Endothelial cell (in vitro differentiated cells): ENCODE data around the gene LRRC4. TPM values are rescaled to one million over a fixed set of nuclear protein-coding genes. Genes with fewer than 3 reads are reported as not detected.

Source experiments
- DNase-seq: peaks from one replicate; pipeline ENCODE4 v3.0.0; 2021; ENCODE audit warnings: low spot score
- H3K27ac Mint-ChIP-seq: one replicate; pipeline ENCODE4 v1.8.0; 2021; ENCODE audit warnings: mixed read lengths, inconsistent platforms; ENCODE audit not compliant: unreplicated experiment
- H3K27me3 Mint-ChIP-seq: one replicate; pipeline ENCODE4 v1.8.0; 2021; ENCODE audit warnings: mild to moderate bottlenecking, moderate library complexity, mixed read lengths, inconsistent platforms; ENCODE audit not compliant: unreplicated experiment
- H3K36me3 Mint-ChIP-seq: one replicate; pipeline ENCODE4 v1.8.0; 2021; ENCODE audit warnings: mild to moderate bottlenecking, low read depth, mixed read lengths, inconsistent platforms; ENCODE audit not compliant: unreplicated experiment
- H3K4me1 Mint-ChIP-seq: one replicate; pipeline ENCODE4 v1.8.0; 2021; ENCODE audit warnings: mild to moderate bottlenecking, mixed read lengths, inconsistent platforms; ENCODE audit not compliant: unreplicated experiment
- H3K4me3 Mint-ChIP-seq: one replicate; pipeline ENCODE4 v1.8.0; 2021; ENCODE audit warnings: mild to moderate bottlenecking, mixed read lengths, inconsistent platforms; ENCODE audit not compliant: unreplicated experiment
- H3K9me3 Mint-ChIP-seq: one replicate; pipeline ENCODE4 v1.8.0; 2021; ENCODE audit warnings: mixed read lengths, inconsistent platforms; ENCODE audit not compliant: unreplicated experiment
- total RNA-seq: library from RNA; stranded (reverse); fragmentation: NEBNext Ultra II Directional; extraction: Animal tissue kit (Norgen Biotek cat#: 25700); gene quantifications from one replicate; pipeline ENCODE4 v1.2.1, GENCODE V29; 2021; ENCODE audit not compliant: unreplicated experiment
- TF ChIP-seq, protein P1 (sequence below): fragments of 200-600 bp; sonication (generic); IDR thresholded peaks from one replicate; pipeline ENCODE4 v1.5.0; 2021; ENCODE audit warnings: antibody characterized with exemption; ENCODE audit not compliant: unreplicated experiment

Gene LRRC4
- total RNA-seq, 1 donor from 2014 or later, result 297 TPM

DNA sequence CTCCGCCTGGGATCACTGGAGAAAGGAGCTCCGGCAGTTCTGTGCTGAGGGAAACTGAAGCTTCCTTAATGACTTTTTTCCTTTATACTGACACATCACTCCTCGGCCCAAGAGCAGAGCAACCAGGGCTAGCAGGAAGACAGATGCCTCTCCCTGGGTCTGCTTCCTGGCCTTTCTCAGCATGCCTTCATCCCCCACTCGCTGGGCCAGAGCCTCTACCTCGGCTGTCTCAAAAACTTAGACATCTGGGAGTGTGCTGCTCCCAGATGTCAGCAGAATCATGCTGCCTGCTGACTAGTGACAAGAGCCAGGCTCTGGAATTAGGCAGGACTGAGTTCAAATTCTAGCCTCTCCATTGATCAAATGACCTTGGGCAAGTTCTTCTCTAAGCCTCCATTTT is 24.4 kb upstream of the LRRC4 start:
- Mint-ChIP-seq H3K36me3 (peaks cover 19% of the 10 kb centered on the region), H3K27ac (peak overlapping the region; percentile 46), H3K4me1 (peaks cover 68% of the 10 kb centered on the region), H3K9me3 (no peaks in the 10 kb centered on the region), H3K27me3 (peaks cover 10% of the 10 kb centered on the region), H3K4me3 (no peak overlapping the region)
- TF ChIP-seq, protein P1, sequence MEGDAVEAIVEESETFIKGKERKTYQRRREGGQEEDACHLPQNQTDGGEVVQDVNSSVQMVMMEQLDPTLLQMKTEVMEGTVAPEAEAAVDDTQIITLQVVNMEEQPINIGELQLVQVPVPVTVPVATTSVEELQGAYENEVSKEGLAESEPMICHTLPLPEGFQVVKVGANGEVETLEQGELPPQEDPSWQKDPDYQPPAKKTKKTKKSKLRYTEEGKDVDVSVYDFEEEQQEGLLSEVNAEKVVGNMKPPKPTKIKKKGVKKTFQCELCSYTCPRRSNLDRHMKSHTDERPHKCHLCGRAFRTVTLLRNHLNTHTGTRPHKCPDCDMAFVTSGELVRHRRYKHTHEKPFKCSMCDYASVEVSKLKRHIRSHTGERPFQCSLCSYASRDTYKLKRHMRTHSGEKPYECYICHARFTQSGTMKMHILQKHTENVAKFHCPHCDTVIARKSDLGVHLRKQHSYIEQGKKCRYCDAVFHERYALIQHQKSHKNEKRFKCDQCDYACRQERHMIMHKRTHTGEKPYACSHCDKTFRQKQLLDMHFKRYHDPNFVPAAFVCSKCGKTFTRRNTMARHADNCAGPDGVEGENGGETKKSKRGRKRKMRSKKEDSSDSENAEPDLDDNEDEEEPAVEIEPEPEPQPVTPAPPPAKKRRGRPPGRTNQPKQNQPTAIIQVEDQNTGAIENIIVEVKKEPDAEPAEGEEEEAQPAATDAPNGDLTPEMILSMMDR, result no peak
- DNase-seq, result no peak

DNA sequence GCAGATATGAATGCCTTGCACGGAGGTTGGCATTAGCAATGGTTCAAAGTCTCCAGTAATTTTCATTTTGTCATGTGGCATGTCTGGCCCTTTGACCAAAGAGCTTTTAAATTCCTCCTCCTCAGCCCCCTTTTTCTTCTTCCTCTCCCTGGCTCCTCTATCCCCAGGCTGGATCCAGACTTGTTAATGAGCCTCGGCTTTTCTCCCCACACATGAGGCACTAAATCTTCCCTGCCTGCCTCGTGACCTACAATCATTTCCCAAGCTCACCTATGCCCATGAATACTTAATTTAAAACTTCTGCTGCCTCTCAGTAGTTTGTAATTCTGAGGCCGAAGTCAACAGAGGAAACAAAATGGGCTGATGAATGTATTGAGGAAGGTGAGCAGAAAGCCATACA is 23.3 kb upstream of the LRRC4 start:
- Mint-ChIP-seq H3K4me3 (no peak overlapping the region), H3K27me3 (peaks cover 10% of the 10 kb centered on the region), H3K27ac (no peak overlapping the region), H3K9me3 (no peaks in the 10 kb centered on the region), H3K36me3 (peaks cover 16% of the 10 kb centered on the region), H3K4me1 (peaks cover 67% of the 10 kb centered on the region)
- TF ChIP-seq, protein P1, result no peak
- DNase-seq, result no peak

DNA sequence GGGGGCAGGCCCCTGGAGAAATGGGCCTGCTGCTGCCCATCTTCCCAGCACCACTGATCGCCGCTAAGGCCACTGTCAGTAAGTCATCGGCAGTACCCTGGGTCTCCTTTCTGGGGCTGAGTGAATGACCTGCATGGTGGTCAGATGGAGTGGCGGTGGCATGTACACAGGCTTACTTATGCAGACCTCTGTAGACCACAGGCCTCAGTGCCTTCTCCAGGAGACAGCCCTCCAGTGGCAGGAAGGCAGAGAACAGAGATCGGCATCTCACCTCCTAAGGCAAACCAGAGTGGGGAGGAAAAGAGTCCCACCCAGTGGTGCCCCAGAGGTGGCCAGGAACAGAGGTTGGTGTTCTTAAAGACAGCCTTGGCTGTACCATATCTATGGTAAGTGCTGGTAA is 22.8 kb upstream of the LRRC4 start:
- DNase-seq, result no peak
- H3K4me3 Mint-ChIP-seq, result no peak overlapping the region

DNA sequence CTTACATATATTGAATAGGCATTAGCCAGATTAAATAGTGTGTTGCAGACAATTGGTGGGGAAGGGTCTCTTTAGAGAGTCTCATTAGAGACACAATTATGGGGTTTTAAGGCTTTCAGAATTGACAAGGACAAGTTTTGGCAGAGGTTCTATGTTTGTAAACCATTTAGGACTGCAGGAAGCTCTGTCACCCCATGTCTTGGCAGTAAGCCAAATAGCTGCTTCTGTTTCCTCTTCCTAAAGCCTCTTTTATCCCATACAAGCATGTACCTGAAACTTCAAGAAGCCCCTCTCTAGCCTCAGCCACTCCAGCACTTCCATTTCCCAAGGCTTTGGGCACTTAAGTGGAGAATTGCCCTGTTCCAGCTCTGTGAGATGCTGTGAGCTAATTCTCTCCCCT is 21.8 kb upstream of the LRRC4 start:
- no peak for DNase-seq
- H3K36me3 Mint-ChIP-seq, result peaks cover 17% of the 10 kb centered on the region
- no peak overlapping the region for H3K4me3 Mint-ChIP-seq
- no peaks in the 10 kb centered on the region for H3K9me3 Mint-ChIP-seq
- H3K27me3 Mint-ChIP-seq, result peaks cover 8% of the 10 kb centered on the region
- H3K27ac Mint-ChIP-seq, result no peak overlapping the region
- TF ChIP-seq, protein P1, result no peak
- H3K4me1 Mint-ChIP-seq, result peaks cover 73% of the 10 kb centered on the region

More for the DNA sequence above, 22.8 kb upstream of the LRRC4 start:
- no peak overlapping the region for H3K27ac Mint-ChIP-seq
- no peaks in the 10 kb centered on the region for H3K9me3 Mint-ChIP-seq
- H3K36me3 Mint-ChIP-seq, result peaks cover 17% of the 10 kb centered on the region
- peaks cover 68% of the 10 kb centered on the region for H3K4me1 Mint-ChIP-seq
- H3K27me3 Mint-ChIP-seq, result peaks cover 10% of the 10 kb centered on the region
- TF ChIP-seq, protein P1, result no peak

DNA sequence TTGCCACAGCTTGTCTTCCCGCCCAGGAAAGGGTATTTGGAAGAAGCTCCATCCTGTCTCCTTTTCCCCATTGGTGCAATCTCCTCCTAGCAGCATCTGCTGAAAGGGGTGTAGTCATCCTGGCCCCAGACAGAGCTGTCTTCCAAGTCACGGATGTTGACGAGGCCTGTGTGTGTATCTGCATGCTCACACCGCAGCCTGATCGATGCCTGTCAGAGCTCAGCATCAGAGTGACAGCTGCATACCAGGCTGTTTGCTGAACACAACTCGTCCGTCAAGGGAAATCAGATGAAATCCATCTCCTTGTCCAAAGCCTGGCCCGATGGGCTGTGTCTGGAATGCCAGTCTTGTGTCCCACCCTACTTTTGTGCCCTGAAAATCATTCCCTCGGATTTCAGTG is 21.2 kb upstream of the LRRC4 start:
- TF ChIP-seq, protein P1, result no peak
- Mint-ChIP-seq H3K4me1 (peaks cover 70% of the 10 kb centered on the region), H3K36me3 (peaks cover 14% of the 10 kb centered on the region), H3K27me3 (peaks cover 5% of the 10 kb centered on the region), H3K27ac (no peak overlapping the region), H3K4me3 (no peak overlapping the region), H3K9me3 (no peaks in the 10 kb centered on the region)
- no peak for DNase-seq
